Transverse colon (tissue), 3 donors: ENCODE data around the gene CCDC134.

Experiments used
- CTCF ChIP-seq, 5 experiments: fragments of 200-600 bp in 3 of 5; fragments of 450-650 bp in 2 of 5; sonication (generic) in 3 of 5; IDR thresholded peaks; 1 replicate in 2 of 5; 2 replicates in 3 of 5; pipeline ENCODE4 v1.5.1; 2016 to 2017; ENCODE audit warnings: antibody characterized with exemption in 5 of 5, inconsistent platforms in 3 of 5, mild to moderate bottlenecking in 2 of 5, moderate library complexity in 1 of 5
- POLR2A ChIP-seq: fragments of 450-650 bp; IDR thresholded peaks from one replicate; pipeline ENCODE4 v1.6.1; 2016; ENCODE audit warnings: antibody characterized with exemption, mild to moderate bottlenecking, moderate library complexity

GRCh38 chr22:41863472-41863871, 63.0 kb downstream of the CCDC134 start:
- no peak for TF ChIP-seq POLR2A
- TF ChIP-seq CTCF (IDR thresholded peaks at IDR 0.05): no peak
